Stimulated activated CD4-positive, alpha-beta T cell treated with anti-CD3 and anti-CD28 coated beads, Interleukin-1b, Interleukin-23, amount 100 ng/mL, for 4 hours (primary cell): ENCODE data around the gene CADM1.

Experiments
- DNase-seq, 2 donors: peaks; one replicate each; pipeline ENCODE4 v3.0.0-alpha.2; 2020; ENCODE audit warnings: low read depth in 2 of 2

Gene CADM1

DNA sequence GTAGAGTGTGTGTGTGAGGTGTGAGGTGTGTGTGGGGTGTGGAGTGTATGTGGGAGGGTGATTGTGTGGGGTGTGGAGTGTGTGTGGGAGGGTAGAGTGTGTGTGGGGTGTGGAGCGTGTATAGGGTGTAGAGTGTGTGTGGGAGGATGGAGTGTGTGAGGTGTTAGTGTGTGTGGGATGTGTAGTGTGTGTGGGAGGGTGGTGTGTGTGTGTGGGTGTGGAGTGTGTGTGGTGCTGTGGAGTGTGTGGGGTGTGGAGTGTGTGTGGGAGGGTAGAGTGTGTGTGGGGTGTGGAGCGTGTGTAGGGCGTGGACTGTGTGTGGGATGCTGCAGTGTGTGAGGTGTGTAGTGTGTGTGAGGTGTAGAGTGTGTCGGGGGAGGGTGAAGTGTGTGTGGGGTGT, 356.1 kb downstream of the CADM1 start:
- no peak for DNase-seq

DNA sequence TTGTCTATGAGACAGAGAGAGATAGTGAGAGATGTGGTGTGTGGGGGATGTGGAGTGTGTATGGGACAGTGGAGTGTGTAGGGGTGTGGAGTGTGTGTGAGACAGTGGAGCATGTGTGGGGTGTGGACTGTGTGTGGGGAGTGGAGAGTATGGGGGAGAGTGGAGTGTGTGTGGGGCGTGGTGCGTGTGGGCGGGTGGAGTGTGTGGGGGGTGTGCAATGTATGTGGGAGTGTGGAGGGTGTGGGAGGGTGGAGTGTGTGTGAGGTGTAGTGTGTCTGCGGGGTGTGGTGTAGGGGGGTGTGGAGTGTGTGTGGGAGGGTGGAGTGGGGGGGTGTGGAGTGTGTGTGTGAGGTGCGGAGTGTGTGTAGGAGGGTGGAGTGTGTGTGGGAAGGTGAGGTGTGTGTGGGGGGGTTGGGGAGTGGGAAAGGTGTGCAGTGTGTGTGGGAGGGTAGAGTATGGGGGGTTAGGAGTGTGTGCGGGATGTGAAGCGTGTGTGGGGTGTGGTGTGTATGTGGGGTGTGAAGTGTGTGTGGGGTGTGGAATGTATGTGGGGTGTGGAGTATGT, 356.9 kb downstream of the CADM1 start:
- no peak for DNase-seq

DNA sequence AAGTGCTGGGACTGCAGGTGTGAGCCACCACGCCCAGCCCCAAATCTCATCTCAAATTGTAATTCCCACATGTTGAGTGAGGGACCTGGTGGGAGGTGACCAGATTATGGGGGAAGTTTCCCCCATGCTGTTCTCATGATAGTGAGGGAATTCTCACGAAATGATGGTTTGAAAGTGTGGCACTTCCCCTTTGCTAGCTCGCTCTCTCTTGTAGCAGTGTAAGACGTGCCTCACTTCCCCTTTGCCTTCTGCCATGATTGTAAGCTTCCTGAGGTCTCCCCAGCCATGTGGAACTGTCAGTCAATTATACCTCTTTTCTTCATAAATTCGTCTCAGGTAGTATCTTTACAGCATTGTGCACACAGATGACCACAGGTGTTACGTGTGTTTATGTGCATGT, 357.8 kb downstream of the CADM1 start:
- no peak for DNase-seq

DNA sequence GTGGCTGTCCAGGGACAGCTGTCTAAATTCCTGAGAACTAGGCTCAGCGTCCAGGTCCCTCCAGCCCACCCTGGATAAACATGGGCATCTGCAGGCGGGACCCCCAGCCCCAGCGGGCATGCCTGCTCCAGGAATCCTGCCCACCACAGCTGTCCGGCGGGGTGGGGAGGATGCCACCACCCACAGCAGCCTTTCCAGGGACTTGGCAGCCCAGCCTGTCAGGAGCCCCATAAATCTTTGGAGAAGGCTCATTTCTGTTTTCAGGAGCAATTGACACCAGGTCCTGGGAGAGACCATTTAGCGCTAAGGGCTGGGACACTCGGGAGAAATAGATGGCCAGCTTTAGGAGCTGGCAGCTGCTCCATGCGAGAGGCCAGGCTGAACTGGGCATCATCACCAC, 358.9 kb downstream of the CADM1 start:
- no peak for DNase-seq

DNA sequence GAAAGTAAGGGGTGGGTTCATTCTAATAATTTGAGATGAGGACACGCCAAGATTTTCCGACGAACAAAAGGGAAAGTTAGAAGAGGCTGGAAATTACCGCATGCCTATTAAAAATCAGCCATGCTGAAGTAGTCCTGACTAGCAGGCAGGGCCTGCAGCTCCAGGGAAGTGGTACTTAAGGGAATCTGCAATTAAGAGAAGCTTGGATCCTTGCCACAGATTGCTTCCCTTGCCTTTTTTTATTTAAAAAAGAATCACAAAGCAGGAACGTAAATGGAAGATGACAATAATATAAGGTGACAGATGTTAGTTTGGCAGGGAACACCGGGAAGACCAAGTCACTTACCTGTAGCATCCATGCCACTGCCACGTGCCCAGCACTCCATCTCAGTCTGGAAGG, 359.3 kb downstream of the CADM1 start:
- no peak for DNase-seq

DNA sequence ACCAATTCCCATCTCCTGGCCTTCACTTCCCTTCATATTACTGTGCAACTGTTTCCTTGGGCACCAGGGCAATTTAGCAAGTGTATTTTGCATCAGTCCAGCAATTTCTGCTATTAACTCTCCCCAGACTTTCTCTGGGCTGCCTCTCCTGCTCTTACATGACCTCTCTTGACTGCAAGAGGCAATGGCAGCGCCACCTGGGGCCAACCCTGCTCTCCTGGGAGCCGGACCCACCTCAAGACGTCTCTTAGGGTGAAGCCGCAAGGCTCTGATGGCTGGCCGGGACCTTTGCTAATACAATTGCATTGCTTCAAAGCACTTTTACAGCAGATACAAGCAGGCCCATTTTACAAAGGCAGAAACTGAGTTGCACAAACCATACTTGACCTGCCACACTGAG, 360.2 kb downstream of the CADM1 start:
- no peak for DNase-seq

DNA sequence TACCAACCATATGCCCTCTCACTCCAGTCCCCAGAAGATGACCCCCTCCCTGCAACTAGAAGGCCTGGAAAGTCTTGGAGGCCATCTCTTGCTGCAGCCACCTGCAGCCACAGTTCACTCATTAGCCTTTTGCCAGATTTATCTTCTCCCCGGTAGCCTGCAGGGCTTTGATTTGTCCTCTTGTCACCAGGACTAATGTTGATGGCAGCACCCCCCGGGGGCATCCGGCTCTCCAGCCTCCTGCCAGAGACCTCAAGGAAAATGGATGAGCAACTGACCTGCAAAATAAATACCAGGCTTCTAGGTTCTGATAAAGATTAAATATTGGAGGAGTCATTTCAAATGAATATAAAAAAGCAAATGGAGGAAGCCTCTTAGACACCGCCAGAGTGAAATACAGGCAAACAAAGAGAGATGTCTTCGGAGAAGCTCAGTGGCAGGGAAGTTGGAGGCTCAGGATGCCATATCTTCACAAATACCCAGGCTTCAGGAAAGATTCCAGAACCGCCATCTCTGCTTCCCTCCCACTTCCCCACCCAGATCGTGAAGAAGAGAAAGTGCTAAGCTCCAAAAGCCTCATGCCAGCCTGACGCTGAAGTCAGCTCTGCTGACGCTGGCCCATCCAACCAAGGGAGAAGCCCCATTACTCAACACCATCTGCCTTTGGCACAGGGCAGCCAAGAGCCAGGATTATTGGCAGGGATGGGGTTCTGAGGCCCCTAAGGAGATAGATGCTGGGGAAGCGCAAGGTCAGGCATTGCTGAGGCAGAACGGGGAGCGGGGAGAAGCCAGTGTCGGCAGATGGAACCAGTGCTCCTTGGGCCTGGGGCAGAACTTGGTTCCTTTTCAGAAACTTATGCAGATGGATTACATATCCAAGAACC, 362.7 kb downstream of the CADM1 start:
- no peak for DNase-seq

DNA sequence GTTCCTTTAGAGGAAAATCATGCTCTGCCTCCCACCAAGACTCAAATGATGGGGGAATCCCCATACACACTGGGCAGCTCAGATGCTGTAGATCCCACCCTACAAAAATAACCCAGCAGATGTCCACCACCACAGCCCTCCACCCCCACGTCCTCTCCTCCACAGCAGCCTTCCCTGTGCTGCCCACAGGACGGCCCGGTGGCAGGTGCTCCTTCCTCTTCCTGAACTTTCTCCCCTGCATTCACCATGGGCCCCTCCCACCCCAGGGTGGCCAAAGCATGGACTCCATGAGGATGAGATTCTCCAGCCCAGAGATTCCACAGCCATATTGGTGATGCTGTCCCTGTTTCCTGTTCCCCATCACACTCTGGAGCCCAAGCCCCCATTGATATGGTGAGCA, 368.3 kb downstream of the CADM1 start:
- DNase-seq, result no peak

DNA sequence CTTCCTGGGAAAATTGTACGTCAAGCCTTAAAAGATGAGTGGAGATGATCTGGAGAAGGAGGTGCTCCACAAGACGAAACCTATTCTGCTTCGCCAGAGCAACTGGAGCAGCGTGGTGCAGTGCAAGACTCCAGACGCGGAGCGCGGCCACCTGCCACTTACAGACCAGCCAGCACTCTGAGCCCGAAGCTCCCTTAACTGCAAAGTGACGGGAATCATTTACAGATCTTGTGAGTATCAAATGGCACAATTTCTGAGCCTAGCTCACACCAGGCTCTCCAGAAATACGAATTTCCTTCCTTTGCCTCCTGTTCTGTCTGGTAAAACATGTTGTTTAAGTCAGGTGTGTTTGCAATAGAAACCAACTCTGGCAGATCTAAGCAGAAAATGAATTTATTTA, 369.3 kb downstream of the CADM1 start:
- no peak for DNase-seq

DNA sequence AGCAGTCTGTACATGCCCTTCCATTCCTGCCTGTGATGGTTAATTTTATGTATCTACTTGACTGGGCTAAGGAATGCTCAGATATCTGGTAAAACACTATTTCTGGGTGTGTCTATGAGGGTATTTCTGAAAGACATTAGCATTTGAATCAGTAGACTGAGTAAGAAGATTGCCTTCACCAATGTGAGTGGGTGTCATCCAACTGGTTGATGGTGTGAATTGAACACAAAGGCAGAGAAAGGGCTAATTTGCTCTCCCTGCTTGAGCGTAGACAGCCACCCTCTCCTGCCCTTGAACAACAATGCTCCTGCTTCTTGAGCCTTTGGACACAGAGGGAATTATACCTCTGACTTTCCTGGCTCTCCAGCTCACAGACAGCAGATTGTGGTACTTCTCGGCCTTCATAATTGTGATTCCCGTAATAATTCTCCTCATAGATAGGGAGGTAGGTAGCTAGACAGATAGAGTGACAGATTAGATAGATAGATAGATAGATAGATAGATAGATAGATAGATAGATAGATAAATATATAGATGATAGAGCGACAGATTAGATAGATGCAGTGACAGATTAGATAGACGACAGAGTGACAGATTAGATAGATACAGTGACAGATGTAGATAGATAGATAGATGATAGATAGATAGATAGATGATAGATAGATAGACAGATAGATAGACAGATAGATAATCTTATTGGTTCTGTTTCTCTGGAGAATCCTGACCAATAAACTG, 370.6 kb downstream of the CADM1 start:
- no peak for DNase-seq

DNA sequence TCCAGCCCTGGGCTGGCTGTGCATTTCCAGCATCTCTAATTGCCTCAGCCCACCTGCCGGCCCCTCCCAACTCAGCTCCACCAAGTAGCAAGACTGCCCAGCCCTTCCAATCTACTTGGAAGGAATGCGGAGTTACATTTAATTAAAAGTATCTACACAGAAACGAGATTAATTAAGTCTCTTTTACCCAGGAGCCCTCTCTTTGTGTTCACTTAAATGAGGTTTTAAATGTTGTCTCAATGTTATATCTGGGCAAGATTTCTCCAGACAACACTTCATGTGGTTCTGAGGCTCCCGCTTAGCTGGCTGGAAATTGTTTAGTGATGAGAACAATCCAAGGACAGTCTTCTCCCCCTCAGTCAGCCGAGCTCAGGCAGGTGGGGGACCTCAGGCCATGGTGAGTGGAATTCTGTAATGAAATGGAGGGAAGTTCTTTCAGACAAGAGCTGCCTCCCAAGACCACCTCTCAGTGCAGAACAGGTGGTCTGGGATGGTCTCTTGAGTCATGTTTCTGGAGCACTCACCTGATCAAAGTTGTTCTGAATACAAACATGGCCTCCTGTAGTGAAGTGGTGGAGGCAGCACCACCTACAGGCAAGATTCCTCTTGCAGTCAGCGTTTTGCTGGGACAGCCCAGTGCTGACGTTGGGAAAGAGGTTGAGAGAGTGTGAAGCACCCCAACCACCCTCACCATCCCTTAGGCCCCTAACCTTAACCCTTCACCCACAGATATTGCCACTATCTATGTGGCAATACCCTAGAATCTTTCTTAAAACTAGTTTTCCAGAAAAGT, 371.6 kb downstream of the CADM1 start:
- no peak for DNase-seq

DNA sequence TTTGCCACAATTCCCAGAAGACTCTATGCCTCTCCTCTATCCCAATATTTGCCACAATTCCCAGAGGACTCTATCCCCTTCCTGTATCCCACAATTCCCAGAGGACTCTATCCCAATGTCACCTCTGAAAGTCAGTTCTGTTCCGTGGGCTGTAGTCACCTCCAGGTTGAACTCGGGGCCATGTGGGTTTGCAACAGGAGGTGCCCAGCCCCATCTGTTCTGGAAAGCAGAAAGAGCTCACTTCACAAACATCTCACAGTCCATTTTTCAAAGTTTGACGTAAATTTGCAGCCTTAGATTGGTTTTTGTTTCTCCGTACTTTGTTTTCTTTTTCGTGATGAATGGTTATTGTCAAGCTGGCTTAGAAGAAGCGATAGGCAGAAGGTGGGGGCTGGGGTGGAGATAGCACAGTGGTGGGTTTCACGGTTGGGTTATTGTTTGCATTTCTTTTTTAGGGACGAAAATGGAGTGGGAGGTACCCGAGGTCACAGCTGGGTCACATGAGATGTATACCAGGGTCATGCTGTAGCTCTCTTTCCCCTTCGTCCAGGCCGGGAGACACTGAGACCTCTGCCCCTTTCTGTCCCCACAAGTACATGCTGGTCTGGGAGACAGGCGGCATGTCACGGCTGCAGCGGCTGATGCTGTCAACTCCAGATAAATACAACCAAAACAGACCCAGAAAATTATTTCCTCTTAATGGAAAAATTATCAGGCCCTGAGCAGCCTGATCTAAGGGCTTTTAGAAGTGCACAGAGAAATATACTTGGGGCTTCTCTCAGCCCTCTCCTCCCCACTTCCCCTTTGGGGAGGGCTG, 374.5 kb downstream of the CADM1 start:
- no peak for DNase-seq

DNA sequence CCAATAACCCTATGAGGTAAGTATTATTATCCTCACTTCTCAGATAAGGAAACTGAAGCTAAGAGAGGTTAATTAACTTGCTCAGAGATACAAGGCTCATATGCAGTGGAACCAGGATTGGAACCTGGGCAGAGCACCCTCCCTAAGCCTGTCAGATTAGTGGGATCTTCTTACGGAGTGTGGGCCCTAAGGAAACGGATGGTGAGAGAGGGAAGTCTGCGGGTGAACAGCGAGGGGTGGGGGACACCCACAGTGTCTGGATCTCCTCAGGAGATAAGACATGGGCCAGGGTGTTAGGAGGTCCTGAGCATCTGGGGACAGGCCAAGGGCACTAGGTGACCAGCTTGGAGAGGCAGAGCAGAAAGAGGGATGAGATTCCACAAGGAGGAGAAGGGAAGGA, 376.0 kb downstream of the CADM1 start:
- no peak for DNase-seq

DNA sequence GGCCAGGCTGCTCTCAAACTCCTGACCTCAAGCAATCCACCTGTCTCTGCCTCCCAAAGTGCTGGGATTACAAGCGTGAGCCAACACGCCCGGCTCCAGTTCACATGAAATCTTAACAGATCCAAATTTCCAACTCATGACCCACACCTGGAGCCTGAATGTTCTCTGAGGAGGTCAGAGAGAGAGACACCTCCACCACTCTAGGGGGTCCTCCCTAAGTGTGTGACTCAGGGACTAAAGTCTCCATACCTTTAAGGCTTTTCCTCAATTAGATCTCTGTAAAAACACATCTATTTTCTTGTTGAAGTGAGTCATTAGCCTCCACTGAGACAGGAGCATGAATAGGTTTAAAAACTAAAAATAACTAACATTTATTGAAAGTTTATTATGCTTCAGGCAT, 376.4 kb downstream of the CADM1 start:
- DNase-seq, result no peak

DNA sequence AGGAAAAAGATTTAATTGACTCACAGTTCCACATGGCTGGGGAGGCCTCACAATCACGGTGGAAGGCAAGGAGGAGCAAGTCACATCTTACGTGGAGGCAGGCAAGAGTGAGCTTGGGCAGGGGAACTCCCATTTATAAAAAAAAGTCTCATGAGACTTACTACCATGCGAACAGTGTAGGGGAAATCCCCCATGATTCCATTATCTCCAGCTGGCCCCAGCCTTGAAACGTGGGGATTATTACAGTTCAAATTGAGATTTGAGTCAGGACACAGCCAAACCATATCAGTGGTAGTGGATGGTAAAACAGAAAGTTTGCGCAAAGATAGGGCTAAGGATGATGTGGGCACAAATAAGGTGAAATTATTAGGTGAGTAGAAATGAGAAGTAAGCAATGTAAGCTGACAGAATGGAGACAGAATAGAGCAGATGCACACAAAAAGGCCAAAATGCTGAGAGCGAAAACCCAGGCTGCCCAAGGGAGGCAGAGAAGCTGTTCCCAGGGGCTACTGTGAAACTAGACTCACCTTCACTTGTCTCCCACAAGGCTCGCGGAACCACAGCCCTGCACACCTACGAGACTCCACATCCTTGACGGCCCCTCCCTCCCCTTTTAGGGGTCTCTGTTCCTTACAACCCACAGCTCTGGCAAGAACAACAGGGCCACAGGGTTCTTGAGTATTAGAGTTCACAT, 377.6 kb downstream of the CADM1 start:
- no peak for DNase-seq

DNA sequence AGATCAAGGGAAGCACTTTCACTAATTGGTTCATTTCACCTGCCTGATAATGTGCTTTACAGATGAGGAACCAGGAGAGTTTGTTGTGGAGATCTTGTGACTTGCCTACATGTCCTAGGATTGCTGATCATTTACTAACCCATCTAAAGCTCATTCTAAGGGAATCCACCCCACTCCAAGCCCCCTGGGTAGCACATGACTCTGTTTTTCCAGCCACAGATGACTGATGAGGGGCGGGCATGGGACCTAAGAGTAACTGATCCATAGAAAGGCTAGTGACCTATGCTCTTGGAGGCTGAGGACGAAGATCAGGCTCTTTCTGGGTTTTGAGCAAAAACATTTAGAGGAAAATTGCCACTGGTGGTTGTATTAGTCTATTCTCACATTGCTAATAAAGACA, 378.1 kb downstream of the CADM1 start:
- DNase-seq, result no peak

DNA sequence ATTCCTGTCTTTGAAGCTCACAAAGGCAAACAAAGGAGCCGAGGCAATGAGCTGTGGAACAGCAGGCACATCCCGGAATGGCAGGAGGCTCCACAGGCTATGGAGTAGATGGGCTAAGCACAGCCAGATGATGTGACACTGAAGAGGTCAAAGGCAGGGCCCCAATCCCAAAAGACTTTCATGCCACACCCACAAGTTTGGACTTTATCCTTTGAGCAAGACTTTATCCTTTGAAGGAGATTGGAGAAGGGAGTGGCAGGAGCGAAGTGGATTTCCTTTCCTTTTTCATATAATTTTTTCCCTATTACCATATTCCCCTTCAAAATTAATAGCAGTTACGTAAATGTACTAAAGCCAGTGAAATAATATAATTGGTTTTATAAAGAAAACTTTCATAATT, 379.4 kb downstream of the CADM1 start:
- no peak for DNase-seq

DNA sequence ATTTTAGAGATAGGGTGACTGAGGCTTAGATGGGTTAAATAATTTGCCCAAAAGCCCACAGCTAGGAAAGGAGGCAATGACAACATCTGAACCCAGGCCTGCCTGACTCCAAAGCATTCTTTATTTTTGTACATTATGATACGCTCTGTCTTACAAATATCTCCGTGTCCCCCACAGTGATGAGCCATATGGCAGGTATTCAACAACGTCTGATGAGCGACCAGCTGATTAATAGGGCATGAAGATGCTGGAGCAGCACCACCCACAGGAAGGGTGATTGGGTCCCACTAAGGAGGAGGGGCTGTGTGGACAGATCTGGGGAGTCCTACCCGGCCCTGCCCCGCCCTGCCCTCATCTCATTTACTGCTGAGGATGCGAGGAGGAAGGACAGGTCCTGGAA, 380.6 kb downstream of the CADM1 start:
- no peak for DNase-seq

DNA sequence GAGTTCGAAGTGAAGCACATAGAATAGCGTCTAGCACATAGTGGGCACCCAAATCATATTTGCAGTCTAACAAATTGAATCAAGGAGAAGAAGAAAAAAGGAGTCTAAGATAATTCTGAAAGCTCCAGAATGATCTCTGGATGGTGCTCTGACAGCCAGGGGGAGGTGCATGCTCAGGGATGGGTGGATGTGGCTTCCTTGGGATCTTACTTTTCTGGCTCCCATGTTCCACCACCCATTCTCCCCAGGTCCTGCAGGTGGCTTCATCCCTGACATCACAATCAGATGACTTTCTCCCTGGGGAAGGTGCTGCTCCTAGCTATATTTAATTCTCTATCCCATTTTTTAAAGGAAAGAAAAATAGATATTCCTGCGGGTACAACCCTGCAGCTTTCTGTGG, 381.9 kb downstream of the CADM1 start:
- no peak for DNase-seq
